NB4 (cell line): Measurements from ENCODE around the gene FAM120B.

ENCODE experiments used
- DNase-seq: peaks from one replicate; pipeline ENCODE4 v3.0.0; 2010; ENCODE audit warnings: low read depth
- H3K4me3 ChIP-seq: one replicate; pipeline ENCODE4 v1.5.1; 2011; ENCODE audit warnings: mild to moderate bottlenecking, low read depth, low read length, moderate library complexity
- MAX ChIP-seq: IDR thresholded peaks from 2 replicates; pipeline ENCODE4 v1.6.1; 2011; ENCODE audit warnings: low read depth, low read length
- MYC ChIP-seq: IDR thresholded peaks from 2 replicates; pipeline ENCODE4 v1.6.1; 2011; ENCODE audit warnings: low read depth, low read length
- POLR2A ChIP-seq: IDR thresholded peaks from 2 replicates; pipeline ENCODE4 v1.6.1; 2011; ENCODE audit warnings: mild to moderate bottlenecking; ENCODE audit not compliant: insufficient read length; ENCODE audit errors: extremely low read depth
- TF ChIP-seq, protein P1 (sequence below): IDR thresholded peaks from one replicate; pipeline ENCODE4 v1.5.1; 2012; ENCODE audit warnings: low read depth, low read length

FAM120B gene

DNA sequence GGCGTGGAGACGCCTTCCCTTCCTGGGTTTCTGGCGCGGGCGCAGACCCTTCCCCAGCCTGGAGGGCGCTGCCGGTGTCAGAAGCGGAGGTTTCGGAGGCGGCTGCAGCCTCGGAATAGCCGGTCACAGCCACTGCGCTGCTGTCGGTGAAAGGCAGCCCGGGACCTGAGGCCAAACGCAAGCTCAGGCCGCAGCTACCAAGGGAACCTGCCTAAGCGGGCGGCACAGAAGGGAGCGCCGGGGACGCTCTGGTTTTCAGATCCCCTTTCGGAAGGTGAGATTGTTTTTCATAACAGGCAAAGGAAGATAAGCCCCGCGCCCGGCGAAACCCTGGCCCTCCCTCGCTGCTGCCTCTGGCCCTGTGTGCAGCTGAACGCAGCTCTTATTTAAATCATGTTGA, 116.5 kb downstream of the FAM120B start:
- DNase-seq: no peak
- TF ChIP-seq MAX (no peak), POLR2A (no peak), MYC (no peak)
- TF ChIP-seq, protein P1, sequence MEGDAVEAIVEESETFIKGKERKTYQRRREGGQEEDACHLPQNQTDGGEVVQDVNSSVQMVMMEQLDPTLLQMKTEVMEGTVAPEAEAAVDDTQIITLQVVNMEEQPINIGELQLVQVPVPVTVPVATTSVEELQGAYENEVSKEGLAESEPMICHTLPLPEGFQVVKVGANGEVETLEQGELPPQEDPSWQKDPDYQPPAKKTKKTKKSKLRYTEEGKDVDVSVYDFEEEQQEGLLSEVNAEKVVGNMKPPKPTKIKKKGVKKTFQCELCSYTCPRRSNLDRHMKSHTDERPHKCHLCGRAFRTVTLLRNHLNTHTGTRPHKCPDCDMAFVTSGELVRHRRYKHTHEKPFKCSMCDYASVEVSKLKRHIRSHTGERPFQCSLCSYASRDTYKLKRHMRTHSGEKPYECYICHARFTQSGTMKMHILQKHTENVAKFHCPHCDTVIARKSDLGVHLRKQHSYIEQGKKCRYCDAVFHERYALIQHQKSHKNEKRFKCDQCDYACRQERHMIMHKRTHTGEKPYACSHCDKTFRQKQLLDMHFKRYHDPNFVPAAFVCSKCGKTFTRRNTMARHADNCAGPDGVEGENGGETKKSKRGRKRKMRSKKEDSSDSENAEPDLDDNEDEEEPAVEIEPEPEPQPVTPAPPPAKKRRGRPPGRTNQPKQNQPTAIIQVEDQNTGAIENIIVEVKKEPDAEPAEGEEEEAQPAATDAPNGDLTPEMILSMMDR: no peak
- H3K4me3 ChIP-seq: no peak overlapping the region

- no peak overlapping the region for H3K4me3 ChIP-seq
- DNase-seq: no peak
- TF ChIP-seq POLR2A: no peak
- no peak for TF ChIP-seq MAX
- TF ChIP-seq MYC: no peak
- TF ChIP-seq, protein P1: no peak
Measured at GRCh38 chr6:170423814-170424603, 117.5 kb downstream of the FAM120B start.

GRCh38 chr6:170424604-170425126, 118.1 kb downstream of the FAM120B start:
- no peak for DNase-seq
- TF ChIP-seq MAX: no peak
- no peak for TF ChIP-seq POLR2A
- TF ChIP-seq MYC: no peak
- TF ChIP-seq, protein P1: no peak
- H3K4me3 ChIP-seq: no peak overlapping the region

GRCh38 chr6:170429450-170429849, 122.9 kb downstream of the FAM120B start:
- TF ChIP-seq MYC (no peak), POLR2A (no peak), MAX (no peak)
- TF ChIP-seq, protein P1: no peak
- DNase-seq: no peak
- no peak overlapping the region for H3K4me3 ChIP-seq

- TF ChIP-seq POLR2A (no peak), MAX (no peak), MYC (no peak)
- TF ChIP-seq, protein P1: no peak
- H3K4me3 ChIP-seq: no peak overlapping the region
- no peak for DNase-seq
Measured at GRCh38 chr6:170433163-170434116, 126.9 kb downstream of the FAM120B start.
